GM19324 (cell line): ENCODE data around the gene TPM2.

Experiments
- ATAC-seq: cut with Tn5 transposase; IDR thresholded peaks from one replicate; pipeline ENCODE4 v1.9.1; 2021; ENCODE audit warnings: mild to moderate bottlenecking, moderate library complexity; ENCODE audit not compliant: unreplicated experiment, low FRiP score

Gene TPM2

GRCh38 chr9:35689542-35690293 lies at the start of gene TPM2:
TSS of gene TPM2 (minus strand) at chr9:35689925. CDS start at chr9:35689817, 108 bp downstream.
- ATAC-seq: no peak

GRCh38 chr9:35738924-35739323 lies 49.2 kb upstream of the TPM2 start:
- ATAC-seq: no peak

- ATAC-seq: no peak
These were observed 48.5 kb upstream of the TPM2 start for GRCh38 chr9:35738186-35738585.

GRCh38 chr9:35737143-35737542 lies 47.4 kb upstream of the TPM2 start:
- no peak for ATAC-seq

GRCh38 chr9:35736201-35736633 lies 46.5 kb upstream of the TPM2 start:
- ATAC-seq: no peak

- ATAC-seq: no peak
These were observed 44.4 kb upstream of the TPM2 start for GRCh38 chr9:35734096-35734495.

- ATAC-seq: peak; percentile 1
These were observed 43.2 kb upstream of the TPM2 start for GRCh38 chr9:35732800-35733541.

GRCh38 chr9:35732185-35732799 lies 42.6 kb upstream of the TPM2 start, which contains the start of the genes CREB3 and TLN1:
TSS of gene CREB3 (plus strand) at chr9:35732666. CDS start at chr9:35732773, 107 bp downstream.
TSS of gene TLN1 (minus strand) at chr9:35732195. CDS start at chr9:35725694, 6,501 bp downstream.
- ATAC-seq: peak; percentile 85

GRCh38 chr9:35731415-35732184 lies 41.9 kb upstream of the TPM2 start:
- ATAC-seq: no peak

- no peak for ATAC-seq
These were observed 40.7 kb upstream of the TPM2 start for GRCh38 chr9:35730486-35730854.

GRCh38 chr9:35729700-35730485 lies 40.2 kb upstream of the TPM2 start:
- ATAC-seq: no peak

- no peak for ATAC-seq
These were observed 39.4 kb upstream of the TPM2 start for GRCh38 chr9:35729101-35729500.

GRCh38 chr9:35728041-35728971 lies 38.6 kb upstream of the TPM2 start:
- no peak for ATAC-seq

- no peak for ATAC-seq
These were observed 37.9 kb upstream of the TPM2 start for GRCh38 chr9:35727676-35728040.

GRCh38 chr9:35726931-35727330 lies 37.2 kb upstream of the TPM2 start:
- ATAC-seq: no peak

- ATAC-seq: no peak
These were observed 35.6 kb upstream of the TPM2 start for GRCh38 chr9:35725362-35725761.

- no peak for ATAC-seq
These were observed 34.2 kb upstream of the TPM2 start for GRCh38 chr9:35723908-35724307.

- ATAC-seq: no peak
These were observed 33.7 kb upstream of the TPM2 start for GRCh38 chr9:35723426-35723825.

- no peak for ATAC-seq
These were observed 29.8 kb upstream of the TPM2 start for GRCh38 chr9:35719546-35719945.
